MM.1S (cell line): ENCODE data around the gene CDA.

ENCODE experiments used
- EZH2phosphoT487 ChIP-seq: fragments of 300-600 bp; sonication (generic); IDR thresholded peaks from 2 replicates; pipeline ENCODE4 v1.6.1; 2018; ENCODE audit warnings: antibody characterized with exemption, low read length
- TF ChIP-seq, protein P1 (sequence below): fragments of 300-600 bp; sonication (generic); IDR thresholded peaks from 2 replicates; pipeline ENCODE4 v1.5.1; 2016; ENCODE audit warnings: antibody characterized with exemption, low read length, mixed read lengths

DNA sequence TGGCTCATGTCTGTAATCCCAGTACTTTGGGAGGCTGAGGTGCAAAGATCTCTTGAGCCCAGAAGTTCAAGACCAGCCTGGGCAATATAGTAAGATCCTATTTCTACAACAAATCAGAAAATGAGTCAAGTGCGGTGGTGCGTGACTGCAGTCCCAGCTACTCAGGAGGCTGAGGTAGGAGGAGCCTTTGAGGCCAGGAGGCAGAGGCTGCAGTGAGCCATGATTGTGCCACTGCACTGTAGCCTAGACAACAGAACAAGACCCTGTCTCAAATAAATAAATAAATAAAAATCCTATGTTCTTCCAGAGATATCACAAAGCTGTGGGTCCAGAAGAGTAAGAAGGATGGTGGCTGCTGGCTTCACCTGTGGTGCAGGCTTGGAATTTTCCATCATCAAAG, 22.1 kb downstream of the CDA start:
- TF ChIP-seq, protein P1, sequence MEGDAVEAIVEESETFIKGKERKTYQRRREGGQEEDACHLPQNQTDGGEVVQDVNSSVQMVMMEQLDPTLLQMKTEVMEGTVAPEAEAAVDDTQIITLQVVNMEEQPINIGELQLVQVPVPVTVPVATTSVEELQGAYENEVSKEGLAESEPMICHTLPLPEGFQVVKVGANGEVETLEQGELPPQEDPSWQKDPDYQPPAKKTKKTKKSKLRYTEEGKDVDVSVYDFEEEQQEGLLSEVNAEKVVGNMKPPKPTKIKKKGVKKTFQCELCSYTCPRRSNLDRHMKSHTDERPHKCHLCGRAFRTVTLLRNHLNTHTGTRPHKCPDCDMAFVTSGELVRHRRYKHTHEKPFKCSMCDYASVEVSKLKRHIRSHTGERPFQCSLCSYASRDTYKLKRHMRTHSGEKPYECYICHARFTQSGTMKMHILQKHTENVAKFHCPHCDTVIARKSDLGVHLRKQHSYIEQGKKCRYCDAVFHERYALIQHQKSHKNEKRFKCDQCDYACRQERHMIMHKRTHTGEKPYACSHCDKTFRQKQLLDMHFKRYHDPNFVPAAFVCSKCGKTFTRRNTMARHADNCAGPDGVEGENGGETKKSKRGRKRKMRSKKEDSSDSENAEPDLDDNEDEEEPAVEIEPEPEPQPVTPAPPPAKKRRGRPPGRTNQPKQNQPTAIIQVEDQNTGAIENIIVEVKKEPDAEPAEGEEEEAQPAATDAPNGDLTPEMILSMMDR, result no peak
- TF ChIP-seq EZH2phosphoT487, result no peak
